GM12874 (cell line): ENCODE measurements around the gene RPL36.

ENCODE experiments used
- TF ChIP-seq, protein P1 (sequence below): IDR thresholded peaks from 2 replicates; pipeline ENCODE4 v1.5.1; 2011; ENCODE audit warnings: low read depth, mild to moderate bottlenecking, control low read depth, low read length, moderate library complexity; ENCODE audit not compliant: insufficient read depth

Gene RPL36

GRCh38 chr19:5680084-5680436 lies 10.0 kb upstream of the RPL36 start:
- TF ChIP-seq, protein P1, sequence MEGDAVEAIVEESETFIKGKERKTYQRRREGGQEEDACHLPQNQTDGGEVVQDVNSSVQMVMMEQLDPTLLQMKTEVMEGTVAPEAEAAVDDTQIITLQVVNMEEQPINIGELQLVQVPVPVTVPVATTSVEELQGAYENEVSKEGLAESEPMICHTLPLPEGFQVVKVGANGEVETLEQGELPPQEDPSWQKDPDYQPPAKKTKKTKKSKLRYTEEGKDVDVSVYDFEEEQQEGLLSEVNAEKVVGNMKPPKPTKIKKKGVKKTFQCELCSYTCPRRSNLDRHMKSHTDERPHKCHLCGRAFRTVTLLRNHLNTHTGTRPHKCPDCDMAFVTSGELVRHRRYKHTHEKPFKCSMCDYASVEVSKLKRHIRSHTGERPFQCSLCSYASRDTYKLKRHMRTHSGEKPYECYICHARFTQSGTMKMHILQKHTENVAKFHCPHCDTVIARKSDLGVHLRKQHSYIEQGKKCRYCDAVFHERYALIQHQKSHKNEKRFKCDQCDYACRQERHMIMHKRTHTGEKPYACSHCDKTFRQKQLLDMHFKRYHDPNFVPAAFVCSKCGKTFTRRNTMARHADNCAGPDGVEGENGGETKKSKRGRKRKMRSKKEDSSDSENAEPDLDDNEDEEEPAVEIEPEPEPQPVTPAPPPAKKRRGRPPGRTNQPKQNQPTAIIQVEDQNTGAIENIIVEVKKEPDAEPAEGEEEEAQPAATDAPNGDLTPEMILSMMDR, result no peak

DNA sequence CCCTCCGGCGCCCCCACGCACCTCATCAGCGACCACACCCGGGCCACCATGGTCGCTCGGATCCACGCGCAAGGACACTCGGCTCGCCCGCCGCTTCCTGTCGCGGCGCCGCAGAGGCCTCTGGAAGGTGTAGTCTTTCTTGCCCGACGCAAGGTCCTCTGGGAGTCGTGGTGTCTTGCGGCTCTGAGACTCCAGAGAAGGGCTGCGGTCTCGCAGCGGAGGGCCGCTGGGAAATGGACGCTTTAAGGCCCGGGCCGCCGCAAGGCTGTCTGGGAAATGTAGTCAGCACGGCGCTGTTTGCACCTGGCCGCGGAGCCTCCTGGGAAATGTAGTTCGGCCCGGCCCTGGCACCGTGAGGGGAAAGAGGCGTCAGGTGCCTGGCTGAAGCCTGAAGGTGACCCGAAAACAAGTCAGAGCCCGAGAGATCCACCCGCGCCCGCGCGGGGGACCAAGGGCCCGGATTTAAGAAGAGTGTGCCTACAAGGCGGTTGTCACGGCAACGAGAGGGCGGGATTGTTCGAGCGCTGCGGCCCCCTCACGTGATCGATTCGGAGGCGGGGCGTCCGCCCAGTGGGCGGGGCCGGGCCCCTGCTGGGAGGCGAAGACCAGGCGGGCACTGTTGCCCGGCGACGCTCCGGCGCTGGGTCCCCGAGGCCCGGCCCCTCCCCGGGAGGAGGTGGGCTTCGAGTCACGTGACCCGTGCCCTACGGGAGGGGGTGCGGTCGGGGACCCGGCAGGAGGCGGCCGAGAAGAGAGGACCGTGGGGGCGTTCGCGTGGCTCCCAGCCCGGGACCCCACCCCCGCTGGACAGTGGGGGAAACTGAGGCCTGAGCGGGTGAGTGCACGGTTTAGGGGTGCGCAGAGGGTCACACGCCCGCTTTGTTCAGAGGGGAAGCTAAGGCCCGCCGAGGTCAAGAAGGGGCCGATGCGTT lies 9.4 kb upstream of the RPL36 start, which contains the start of the genes HSD11B1L and MICOS13:
Gene HSD11B1L (plus strand): TSS at position 591 of the 932 bp plus-strand sequence. CDS start 3,806 bp downstream, outside the sequence.
Gene MICOS13 (minus strand): TSS at position 80 of the 932 bp plus-strand sequence. CDS start 30 bp downstream, at position 50.
- TF ChIP-seq, protein P1, result no peak

DNA sequence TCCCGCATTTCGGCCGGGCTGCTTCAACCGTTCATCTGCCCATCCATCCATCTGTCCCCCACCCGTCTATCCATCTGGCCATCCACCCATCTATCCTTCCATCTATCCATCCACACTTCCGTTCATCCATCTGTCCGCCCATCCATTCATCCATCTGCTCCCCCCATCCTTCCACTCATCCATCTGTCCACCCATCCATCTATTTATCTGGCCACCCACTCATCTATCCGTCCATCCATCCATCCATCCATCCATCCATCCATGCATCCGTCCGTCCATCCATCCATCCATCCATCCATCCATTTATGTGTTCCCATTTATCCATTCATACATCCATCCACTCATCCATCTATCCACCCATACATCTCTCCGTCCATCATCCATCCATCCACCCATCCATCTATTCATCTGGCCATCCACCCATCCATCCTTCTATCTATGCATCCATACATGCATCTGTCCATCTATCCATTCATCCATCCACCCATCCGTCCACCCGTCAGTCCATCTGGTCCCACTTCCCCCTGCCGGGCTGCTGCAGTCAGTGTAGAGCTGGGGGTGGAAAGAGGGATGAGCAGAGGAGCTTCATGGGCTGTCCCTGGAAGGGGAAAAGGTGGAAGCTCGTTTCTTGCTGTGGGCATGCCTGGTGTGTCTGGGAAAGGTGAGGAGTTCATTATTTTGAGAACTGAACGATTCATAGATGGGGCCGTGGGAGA lies 8.5 kb upstream of the RPL36 start:
- TF ChIP-seq, protein P1, result no peak

GRCh38 chr19:5682107-5682482 lies 8.0 kb upstream of the RPL36 start:
- TF ChIP-seq, protein P1, result no peak

DNA sequence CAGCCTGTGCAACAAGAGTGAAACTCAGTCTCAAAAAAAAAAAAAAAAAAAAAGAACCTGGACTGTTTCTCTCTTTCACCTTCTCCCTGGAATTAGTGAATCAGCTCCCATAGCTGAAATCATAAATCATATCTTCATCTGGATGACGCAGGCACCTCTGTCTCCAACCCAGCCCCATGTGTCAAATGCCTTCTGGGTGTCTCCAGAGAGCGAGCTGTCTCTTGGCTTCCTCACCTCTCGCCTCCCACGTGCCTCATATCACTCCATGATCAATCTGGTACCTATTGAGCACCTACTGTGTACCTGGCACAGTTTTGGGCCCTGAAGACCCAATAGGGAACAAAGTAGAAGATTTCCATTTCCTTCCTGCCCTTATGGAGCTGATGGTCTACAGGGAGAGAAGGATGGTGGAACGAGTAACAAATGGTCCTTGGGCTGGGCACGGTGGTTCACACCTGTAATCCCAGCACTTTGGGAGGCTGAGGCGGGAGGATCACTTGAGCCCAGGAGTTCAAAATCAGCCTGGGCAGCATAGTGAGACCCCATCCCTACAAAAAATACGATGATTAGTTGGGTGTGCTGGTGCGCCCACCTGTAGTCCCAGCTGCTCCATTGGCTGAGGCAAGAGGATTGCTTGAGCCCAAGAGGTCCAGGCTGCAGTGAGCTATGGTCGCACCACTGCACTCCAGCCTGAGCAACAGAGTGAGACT lies 6.8 kb upstream of the RPL36 start:
- TF ChIP-seq, protein P1, result no peak

DNA sequence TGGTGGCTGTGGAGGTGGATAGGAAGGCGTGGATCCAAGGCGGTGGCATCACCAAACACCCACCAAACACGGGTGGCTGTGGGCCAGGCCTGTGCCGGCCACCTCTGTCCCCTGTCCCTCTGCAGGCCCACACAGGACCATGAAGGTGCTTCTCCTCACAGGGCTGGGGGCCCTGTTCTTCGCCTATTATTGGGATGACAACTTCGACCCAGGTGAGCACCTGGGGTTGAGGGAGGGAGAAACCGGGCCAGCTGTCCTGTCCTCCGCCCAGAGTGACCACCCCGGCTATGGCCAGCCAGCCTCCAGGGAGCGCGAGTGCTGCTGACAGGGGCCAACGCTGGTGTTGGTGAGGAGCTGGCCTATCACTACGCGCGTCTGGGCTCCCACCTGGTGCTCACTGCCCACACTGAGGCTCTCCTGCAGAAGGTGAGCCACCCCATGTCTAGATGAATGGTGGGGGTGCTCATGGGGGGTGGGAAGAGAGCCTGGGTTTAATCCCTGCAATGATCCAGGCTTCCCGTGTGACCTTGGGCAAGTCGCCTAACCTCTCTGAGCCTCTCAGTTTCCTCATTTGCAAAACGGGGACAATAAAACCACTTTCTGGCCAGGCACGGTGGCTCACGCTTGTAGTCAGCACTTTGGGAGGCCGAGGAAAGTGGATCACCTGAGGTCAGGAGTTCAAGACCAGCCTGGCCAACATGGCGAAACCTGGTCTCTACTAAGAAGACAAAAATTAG lies 5.2 kb upstream of the RPL36 start:
- TF ChIP-seq, protein P1, result no peak
